B cell (primary cell): ENCODE data around the gene UFSP2. TPM values are rescaled to one million over a fixed set of nuclear protein-coding genes. Genes with fewer than 3 reads are reported as not detected.

Experiments
- ATAC-seq: fragments of 200-7000 bp; cut with Tn5 transposase; one replicate; pipeline ENCODE4 v1.10.0; 2021; ENCODE audit warnings: low read depth, mild to moderate bottlenecking, moderate number of reproducible peaks, moderate library complexity
- CTCF ChIA-PET: fragments of 350-600 bp; sonication (Branson Sonifier 250); formaldehyde crosslinking; loops from one replicate; lab custom pipeline; 2021; ENCODE audit warnings: antibody characterized with exemption, inconsistent platforms; lab: Charles Lee
- POLR2A ChIA-PET: fragments of 350-600 bp; sonication (Branson Sonifier 250); formaldehyde crosslinking; loops from one replicate; lab custom pipeline; 2021; ENCODE audit warnings: antibody characterized with exemption; lab: Charles Lee
- DNase-seq: peaks from one replicate; pipeline ENCODE4 v3.0.0; 2013
- H2AFZ ChIP-seq: 2 replicates; pipeline ENCODE4 v1.6.1; 2012; ENCODE audit warnings: mild to moderate bottlenecking, low read depth, low read length; ENCODE audit not compliant: insufficient read depth, poor library complexity, severe bottlenecking
- H3K27ac ChIP-seq, 2 donors: 1 replicate in 1 of 2; 2 replicates in 1 of 2; pipeline ENCODE4 v1.5.1; 2012 to 2013; ENCODE audit warnings: low read length in 2 of 2, mild to moderate bottlenecking in 2 of 2, moderate library complexity in 1 of 2
- H3K27me3 ChIP-seq, 4 experiments: fragments of 200-600 bp in 1 of 4; sonication (generic) in 1 of 4; replicated peaks in 1 of 4; 1 replicate in 2 of 4; 2 replicates in 2 of 4; pipeline versions ENCODE4 v1.6.1 to v1.7.0; 2013 to 2016; ENCODE audit warnings: low read length in 3 of 4, mild to moderate bottlenecking in 2 of 4, mixed read lengths in 1 of 4, moderate library complexity in 1 of 4; ENCODE audit not compliant: insufficient read depth in 4 of 4, control insufficient read depth in 3 of 4; ENCODE audit errors: control extremely low read depth in 1 of 4
- H3K36me3 ChIP-seq, 2 experiments: replicated peaks in 1 of 2; 1 replicate in 1 of 2; 2 replicates in 1 of 2; pipeline versions ENCODE4 v1.6.1 to v1.7.1; 2013; ENCODE audit warnings: low read length in 1 of 2; ENCODE audit not compliant: insufficient read depth in 2 of 2, control insufficient read depth in 1 of 2; ENCODE audit errors: control extremely low read depth in 1 of 2, extremely low read depth in 1 of 2
- H3K4me1 ChIP-seq, 2 donors: fragments of 200-600 bp in 1 of 2; sonication (generic) in 1 of 2; 1 replicate in 1 of 2; 2 replicates in 1 of 2; pipeline versions ENCODE4 v1.5.1 to v1.6.1; 2013 to 2017; ENCODE audit warnings: low read length in 2 of 2; ENCODE audit not compliant: control insufficient read depth in 2 of 2, insufficient read depth in 2 of 2
- H3K4me2 ChIP-seq: replicated peaks from 2 replicates; pipeline ENCODE3; 2012; ENCODE audit warnings: mild to moderate bottlenecking, low read depth, low read length; ENCODE audit not compliant: poor library complexity, severe bottlenecking
- H3K4me3 ChIP-seq, 5 experiments: fragments of 200-600 bp in 1 of 5; sonication (generic) in 1 of 5; 1 replicate in 3 of 5; 2 replicates in 2 of 5; pipeline versions ENCODE4 v1.5.1 to v1.7.0; 2011 to 2016; ENCODE audit warnings: low read length in 4 of 5, mild to moderate bottlenecking in 4 of 5, low read depth in 2 of 5, control low read depth in 1 of 5, moderate library complexity in 1 of 5; ENCODE audit not compliant: insufficient read depth in 1 of 5; ENCODE audit errors: control extremely low read depth in 1 of 5, extremely low read depth in 1 of 5
- H3K79me2 ChIP-seq: fragments of 200-600 bp; sonication (generic); one replicate; pipeline ENCODE4 v1.6.0; 2016; ENCODE audit warnings: low read length; ENCODE audit not compliant: control insufficient read depth, insufficient read depth
- H3K9ac ChIP-seq: fragments of 200-600 bp; sonication (generic); 2 replicates; pipeline ENCODE4 v1.6.1; 2017; ENCODE audit warnings: mild to moderate bottlenecking, low read length, moderate library complexity
- H3K9me3 ChIP-seq, 3 donors: one replicate each; pipeline versions ENCODE4 v1.6.1 to v1.7.1; 2013; ENCODE audit warnings: low read length in 2 of 3; ENCODE audit not compliant: control insufficient read depth in 2 of 3, insufficient read depth in 1 of 3; ENCODE audit errors: control extremely low read depth in 1 of 3
- H4K20me1 ChIP-seq: 2 replicates; pipeline ENCODE4 v1.6.0; 2012; ENCODE audit warnings: mild to moderate bottlenecking, low read length; ENCODE audit not compliant: insufficient read depth, control insufficient read depth, poor library complexity, severe bottlenecking
- H3K27ac Mint-ChIP-seq: one replicate; pipeline ENCODE4 v1.8.0; 2021; ENCODE audit warnings: mixed read lengths
- H3K27me3 Mint-ChIP-seq: one replicate; pipeline ENCODE4 v1.8.0; 2021; ENCODE audit warnings: mixed read lengths
- H3K4me1 Mint-ChIP-seq: one replicate; pipeline ENCODE4 v1.8.0; 2021; ENCODE audit warnings: mixed read lengths
- H3K4me3 Mint-ChIP-seq: one replicate; pipeline ENCODE4 v1.8.0; 2021; ENCODE audit warnings: mixed read lengths
- H3K9me3 Mint-ChIP-seq: one replicate; pipeline ENCODE4 v1.8.0; 2022; ENCODE audit warnings: mixed read lengths; ENCODE audit not compliant: insufficient read depth
- EZH2 ChIP-seq: IDR thresholded peaks from 2 replicates; pipeline ENCODE4 v1.6.1; 2012; ENCODE audit warnings: borderline replicate concordance, low read depth, mild to moderate bottlenecking, moderate library complexity, low read length; ENCODE audit not compliant: insufficient read depth, poor library complexity, severe bottlenecking
- WGBS: methylation state at CpG from one replicate; pipeline ENCODE4 v1.1.5; 2013; ENCODE audit warnings: missing lambda C conversion rate; ENCODE audit not compliant: insufficient coverage; 5-methylcytosine and 5-hydroxymethylcytosine counted together
- intact Hi-C: fragments of 100-400 bp; cut with micrococcal nuclease; formaldehyde crosslinking; loops from one replicate; pipeline ENCODE4 v1.10.0; 2022
- polyA plus RNA-seq: library from polyadenylated mRNA; depleted of rRNA; stranded (reverse); fragments of >200 nt; gene quantifications from 2 replicates; pipeline ENCODE4 v1.2.3, GENCODE V29; 2012
- total RNA-seq, 2 donors: library from RNA; stranded (reverse); fragments of 120-200 nt in 1 of 2; gene quantifications; 1 replicate in 1 of 2; 2 replicates in 1 of 2; pipeline versions ENCODE4 v1.2.3 to v1.2.4, GENCODE V29; 2013 to 2022
- TF ChIP-seq, protein P1 (sequence below): fragments of 200-600 bp; IDR thresholded peaks from one replicate; pipeline ENCODE4 v1.8.0; 2022; ENCODE audit warnings: antibody characterized with exemption, mild to moderate bottlenecking

The UFSP2 gene
- total and polyA plus RNA-seq, 2 donors (not counting 1 experiment from before 2014, with no cell fraction given): 9.5 to 20.6 TPM

- POLR2A ChIA-PET: interaction anchor here (0.7 kb wide), 1 partner anchor 933 kb away, joined by 3 read pairs; no protein-coding TSS in a partner anchor
- Histone ChIP-seq H3K4me1 (no peaks in the 10 kb centered on the region), H3K36me3 (peaks cover 4 to 16% of the 10 kb centered on the region in 2 experiments), H3K4me3 (no peak overlapping the region), H4K20me1 (no peaks in the 10 kb centered on the region), H3K4me2 (no peak overlapping the region), H3K27me3 (no peaks in the 10 kb centered on the region), H3K9ac (no peak overlapping the region), H3K79me2 (no peaks in the 10 kb centered on the region), H3K9me3 (no peaks in the 10 kb centered on the region), H3K27ac (no peak overlapping the region), H2AFZ (no peak overlapping the region)
- ATAC-seq (no peak), DNase-seq (no peak)
- WGBS: 100% methylated on average over 1 of the region's 11 CpGs
- intact Hi-C loops: no loop called here
- TF ChIP-seq, protein P1, sequence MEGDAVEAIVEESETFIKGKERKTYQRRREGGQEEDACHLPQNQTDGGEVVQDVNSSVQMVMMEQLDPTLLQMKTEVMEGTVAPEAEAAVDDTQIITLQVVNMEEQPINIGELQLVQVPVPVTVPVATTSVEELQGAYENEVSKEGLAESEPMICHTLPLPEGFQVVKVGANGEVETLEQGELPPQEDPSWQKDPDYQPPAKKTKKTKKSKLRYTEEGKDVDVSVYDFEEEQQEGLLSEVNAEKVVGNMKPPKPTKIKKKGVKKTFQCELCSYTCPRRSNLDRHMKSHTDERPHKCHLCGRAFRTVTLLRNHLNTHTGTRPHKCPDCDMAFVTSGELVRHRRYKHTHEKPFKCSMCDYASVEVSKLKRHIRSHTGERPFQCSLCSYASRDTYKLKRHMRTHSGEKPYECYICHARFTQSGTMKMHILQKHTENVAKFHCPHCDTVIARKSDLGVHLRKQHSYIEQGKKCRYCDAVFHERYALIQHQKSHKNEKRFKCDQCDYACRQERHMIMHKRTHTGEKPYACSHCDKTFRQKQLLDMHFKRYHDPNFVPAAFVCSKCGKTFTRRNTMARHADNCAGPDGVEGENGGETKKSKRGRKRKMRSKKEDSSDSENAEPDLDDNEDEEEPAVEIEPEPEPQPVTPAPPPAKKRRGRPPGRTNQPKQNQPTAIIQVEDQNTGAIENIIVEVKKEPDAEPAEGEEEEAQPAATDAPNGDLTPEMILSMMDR: no peak
- TF ChIP-seq EZH2: no peak
- no peaks in the 10 kb centered on the region for H3K27me3 Mint-ChIP-seq
- no peak overlapping the region for H3K4me3 Mint-ChIP-seq
- CTCF ChIA-PET: no interaction called here
- H3K4me1 Mint-ChIP-seq: no peaks in the 10 kb centered on the region
- H3K9me3 Mint-ChIP-seq: no peaks in the 10 kb centered on the region
- H3K27ac Mint-ChIP-seq: no peak overlapping the region
Observed at GRCh38 chr4:185371702-185372101, 54.1 kb downstream of the UFSP2 start.

DNA sequence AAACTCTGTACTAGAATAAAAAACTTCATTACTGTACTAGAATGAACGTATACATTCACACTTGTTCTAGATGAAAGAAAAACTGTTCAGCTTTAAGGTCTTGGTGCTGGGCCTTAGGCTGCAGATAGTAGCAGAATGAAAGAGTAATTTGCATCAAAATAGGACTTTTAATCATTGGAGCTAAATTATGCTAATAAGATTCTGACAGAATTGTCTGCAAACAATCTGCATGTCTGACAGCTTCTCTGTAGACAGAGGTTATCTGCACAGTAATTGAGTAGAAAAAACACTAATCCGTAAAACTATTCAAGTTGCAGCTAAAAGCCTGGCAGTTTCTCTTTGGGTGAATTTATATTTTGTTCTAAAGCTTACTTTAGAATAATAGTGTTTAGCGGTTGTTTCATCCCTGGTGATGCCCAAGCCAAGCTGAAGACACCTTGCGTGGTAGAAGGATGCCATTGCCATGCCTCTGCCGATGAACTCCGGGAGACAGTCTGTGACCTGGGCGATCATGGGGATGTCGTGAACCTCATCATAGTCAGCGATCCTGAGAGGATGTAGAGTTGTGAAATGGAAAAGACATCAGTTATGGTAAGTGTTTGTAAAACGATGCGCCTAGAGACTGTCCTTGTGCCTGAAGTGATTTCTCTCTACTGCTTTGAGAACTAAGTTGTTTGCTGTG is 55.4 kb downstream of the UFSP2 start:
- Mint-ChIP-seq H3K27me3 (no peaks in the 10 kb centered on the region), H3K4me3 (no peak overlapping the region), H3K9me3 (no peaks in the 10 kb centered on the region), H3K27ac (no peak overlapping the region), H3K4me1 (no peaks in the 10 kb centered on the region)
- intact Hi-C loops: no loop called here
- H3K27me3 ChIP-seq: no peaks in the 10 kb centered on the region
- no peaks in the 10 kb centered on the region for H3K79me2 ChIP-seq
- CTCF ChIA-PET: interaction anchor here (1.1 kb wide), 1 partner anchor 227 kb away, joined by 3 read pairs; no protein-coding TSS in a partner anchor
- ATAC-seq (no peak), DNase-seq (no peak)
- no peaks in the 10 kb centered on the region for H3K9me3 ChIP-seq
- no peak overlapping the region for H3K9ac ChIP-seq
- POLR2A ChIA-PET: interaction anchor here (0.6 kb wide), 1 partner anchor 17 kb away, joined by 5 read pairs; no protein-coding TSS in a partner anchor
- no peak overlapping the region for H3K4me3 ChIP-seq
- no peak overlapping the region for H2AFZ ChIP-seq
- TF ChIP-seq, protein P1: no peak
- no peak for TF ChIP-seq EZH2
- peaks cover 4 to 16% of the 10 kb centered on the region in 2 experiments for H3K36me3 ChIP-seq
- H4K20me1 ChIP-seq: no peaks in the 10 kb centered on the region
- no peaks in the 10 kb centered on the region for H3K4me1 ChIP-seq
- H3K27ac ChIP-seq: no peak overlapping the region
- WGBS: over 99% methylated on average over 9 of the region's 11 CpGs
- no peak overlapping the region for H3K4me2 ChIP-seq
